RWPE1 (cell line): ENCODE data around the gene RNF157.
"Not testable (repeated sequence)": the region's sequence is repeated elsewhere in the genome, so short reads cannot be mapped to it uniquely, and the experiment has no call there.

Source experiments
- CTCF ChIA-PET: fragments of 350-600 bp; sonication (Branson Sonifier 250); formaldehyde crosslinking; extraction: SDS; loops from one replicate; lab custom pipeline; 2021; lab: Yijun Ruan, JAX
- POLR2A ChIA-PET: fragments of 400-600 bp; formaldehyde crosslinking; extraction: SDS; loops from one replicate; lab custom pipeline; 2020; ENCODE audit warnings: antibody characterized with exemption; ENCODE audit not compliant: low non-redundant PET; lab: Yijun Ruan, JAX
- DNase-seq: peaks from one replicate; pipeline ENCODE4 v3.0.0; 2012; ENCODE audit warnings: low spot score
- H3K27ac ChIP-seq: fragments of 450-650 bp; 2 replicates; pipeline ENCODE4 v1.5.1; 2017
- TF ChIP-seq, protein P1 (sequence below): fragments of 450-650 bp; conservative IDR thresholded peaks from 2 replicates; pipeline ENCODE4 v1.5.1; 2017; ENCODE audit warnings: low read depth, mild to moderate bottlenecking

Gene RNF157

DNA sequence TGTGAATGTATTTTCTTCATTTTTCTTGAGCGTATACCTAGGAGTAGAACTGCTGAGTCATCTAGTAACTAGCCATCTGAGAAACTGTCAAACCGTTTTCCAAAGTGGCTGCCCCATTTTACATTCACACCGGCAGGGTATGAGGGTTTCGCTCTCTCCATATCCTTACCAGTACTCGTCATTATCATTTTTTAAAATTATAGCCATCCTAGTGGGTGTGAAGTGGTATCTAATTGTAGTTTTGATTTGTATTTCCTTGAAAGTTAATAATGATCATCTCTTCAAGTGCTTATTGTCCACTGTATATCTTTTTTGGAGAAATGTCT is 6.0 kb downstream of the RNF157 start:
- DNase-seq = no peak
- no peak overlapping the region for H3K27ac ChIP-seq
- POLR2A ChIA-PET = no interaction called here
- TF ChIP-seq, protein P1, sequence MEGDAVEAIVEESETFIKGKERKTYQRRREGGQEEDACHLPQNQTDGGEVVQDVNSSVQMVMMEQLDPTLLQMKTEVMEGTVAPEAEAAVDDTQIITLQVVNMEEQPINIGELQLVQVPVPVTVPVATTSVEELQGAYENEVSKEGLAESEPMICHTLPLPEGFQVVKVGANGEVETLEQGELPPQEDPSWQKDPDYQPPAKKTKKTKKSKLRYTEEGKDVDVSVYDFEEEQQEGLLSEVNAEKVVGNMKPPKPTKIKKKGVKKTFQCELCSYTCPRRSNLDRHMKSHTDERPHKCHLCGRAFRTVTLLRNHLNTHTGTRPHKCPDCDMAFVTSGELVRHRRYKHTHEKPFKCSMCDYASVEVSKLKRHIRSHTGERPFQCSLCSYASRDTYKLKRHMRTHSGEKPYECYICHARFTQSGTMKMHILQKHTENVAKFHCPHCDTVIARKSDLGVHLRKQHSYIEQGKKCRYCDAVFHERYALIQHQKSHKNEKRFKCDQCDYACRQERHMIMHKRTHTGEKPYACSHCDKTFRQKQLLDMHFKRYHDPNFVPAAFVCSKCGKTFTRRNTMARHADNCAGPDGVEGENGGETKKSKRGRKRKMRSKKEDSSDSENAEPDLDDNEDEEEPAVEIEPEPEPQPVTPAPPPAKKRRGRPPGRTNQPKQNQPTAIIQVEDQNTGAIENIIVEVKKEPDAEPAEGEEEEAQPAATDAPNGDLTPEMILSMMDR = no peak
- CTCF ChIA-PET = interaction anchor here (1.5 kb wide), 1 partner anchor 45 kb away, joined by 4 read pairs; no protein-coding TSS in a partner anchor

DNA sequence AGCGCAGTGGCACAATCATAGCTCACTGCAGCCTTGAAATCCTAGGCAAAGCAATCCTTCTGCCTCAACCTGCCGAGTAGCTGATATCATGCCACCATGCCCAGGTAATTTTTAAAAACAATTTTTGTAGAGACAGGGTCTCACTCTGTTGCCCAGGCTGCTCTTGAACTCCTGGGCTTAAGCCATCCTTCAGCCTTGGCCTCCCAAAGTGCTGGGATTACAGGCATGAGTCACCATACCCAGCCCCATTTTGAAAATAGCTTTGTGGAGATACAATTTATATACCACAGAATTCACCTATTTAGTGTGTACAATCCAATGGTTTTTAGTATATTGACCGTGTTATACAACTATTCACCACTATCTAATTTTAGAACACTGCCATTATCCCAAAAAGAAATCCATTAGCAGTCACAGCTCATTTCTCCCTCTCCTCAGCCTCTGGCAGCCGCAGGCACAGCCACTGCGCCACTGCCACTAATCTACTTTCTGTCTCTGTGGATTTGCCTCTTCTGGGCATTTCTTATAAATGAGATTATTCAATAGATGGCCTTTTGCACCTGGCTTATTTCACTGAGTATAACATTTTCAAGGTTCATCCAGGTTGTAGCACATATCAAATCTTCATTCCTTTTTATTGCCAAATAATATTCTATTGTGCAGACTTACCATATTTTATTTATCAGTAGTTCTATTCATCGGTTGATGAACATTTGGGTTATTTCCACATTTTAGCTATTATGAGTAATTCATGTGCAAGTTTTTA is 6.5 kb downstream of the RNF157 start:
- no peak for DNase-seq
- no peak overlapping the region for H3K27ac ChIP-seq
- ChIA-PET CTCF (interaction anchor here (0.6 to 1.5 kb wide), 2 partner anchors 23 to 46 kb away, joined by 4 read pairs; no protein-coding TSS in a partner anchor), POLR2A (no interaction called here)
- TF ChIP-seq, protein P1 = no peak

DNA sequence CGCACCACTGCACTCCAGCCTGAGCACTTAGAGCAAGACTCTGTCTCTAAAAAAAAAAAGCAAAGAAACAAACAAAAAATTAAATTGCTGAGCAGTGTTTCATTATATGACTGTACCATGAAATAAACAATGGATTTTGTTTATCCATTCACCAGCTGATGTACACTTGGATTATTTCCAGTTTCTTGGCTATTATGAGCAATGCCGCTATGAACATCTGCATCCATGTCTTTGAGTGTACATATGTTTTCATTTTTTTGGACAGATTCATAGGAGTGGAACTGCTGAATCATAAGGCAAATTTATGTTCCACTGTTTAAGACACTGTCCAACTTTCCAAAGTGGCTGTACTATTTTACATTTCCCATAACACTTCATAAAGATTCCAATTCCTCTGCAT is 8.0 kb downstream of the RNF157 start:
- ChIA-PET CTCF (interaction anchor here (0.6 to 0.7 kb wide), 2 partner anchors 47 to 63 kb away, joined by 3 to 8 read pairs; no protein-coding TSS in a partner anchor), POLR2A (no interaction called here)
- DNase-seq = no peak
- no peak overlapping the region for H3K27ac ChIP-seq
- TF ChIP-seq, protein P1 = no peak

DNA sequence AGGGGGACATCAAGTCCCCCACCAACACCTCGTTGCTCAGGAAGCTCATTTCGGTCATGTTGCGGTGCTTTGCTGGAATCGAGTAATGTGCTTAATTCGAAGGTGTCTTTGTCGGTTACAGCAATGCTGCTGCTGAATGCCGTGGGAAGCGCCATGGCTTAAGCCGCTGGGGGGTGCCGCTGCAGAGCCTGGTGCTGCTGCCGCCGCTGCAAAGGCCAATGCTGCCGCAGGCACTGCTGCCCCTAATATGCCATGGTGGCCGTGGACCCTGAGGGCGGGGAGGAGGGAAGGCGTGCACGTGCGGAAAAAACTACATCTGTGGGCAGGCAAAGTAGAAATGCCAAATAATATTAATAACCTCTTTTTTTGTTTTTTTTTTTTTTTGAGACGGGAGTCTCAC is 13.5 kb downstream of the RNF157 start:
- POLR2A ChIA-PET, CTCF ChIA-PET: not testable (repeated sequence)

DNA sequence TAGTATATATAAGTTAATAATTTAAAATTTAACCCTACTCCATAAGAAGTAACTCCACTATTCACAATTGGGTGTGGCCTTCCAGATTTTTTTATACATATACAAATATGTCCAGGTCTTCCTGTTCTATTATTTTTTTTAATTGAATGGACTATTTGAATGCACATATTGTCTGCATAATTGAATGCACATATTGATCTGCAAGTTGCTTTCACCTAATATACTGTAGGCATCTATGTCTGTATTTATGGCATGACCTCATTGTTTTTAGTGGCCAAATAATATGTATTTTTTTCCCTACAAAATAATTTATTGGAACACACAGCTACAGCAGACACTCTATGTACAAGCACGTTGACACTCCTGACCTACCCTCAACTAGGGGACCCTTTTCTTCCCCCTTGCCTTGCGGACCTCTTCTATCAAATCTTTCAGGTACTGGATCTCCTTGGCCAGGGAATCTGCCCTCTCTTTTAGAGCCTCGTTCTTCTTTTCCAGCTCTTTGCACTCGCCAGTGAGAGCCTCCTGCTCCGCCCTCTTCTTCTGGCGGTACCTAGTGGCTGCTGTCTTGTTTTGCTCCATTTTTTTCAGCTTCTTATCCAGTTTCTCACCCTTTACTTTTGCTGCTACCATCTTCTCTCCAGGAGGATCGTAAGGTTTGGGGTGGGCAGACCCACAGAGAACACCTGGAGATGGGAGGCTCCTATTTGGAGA is 14.8 kb downstream of the RNF157 start:
- H3K27ac ChIP-seq, DNase-seq, POLR2A ChIA-PET: not testable (repeated sequence)
- CTCF ChIA-PET = interaction anchor here (0.6 to 0.7 kb wide), 2 partner anchors 180 to 397 kb away, joined by 3 to 4 read pairs; no protein-coding TSS in a partner anchor

More for the DNA sequence above, 13.5 kb downstream of the RNF157 start:
- not testable (repeated sequence) for DNase-seq, H3K27ac ChIP-seq

DNA sequence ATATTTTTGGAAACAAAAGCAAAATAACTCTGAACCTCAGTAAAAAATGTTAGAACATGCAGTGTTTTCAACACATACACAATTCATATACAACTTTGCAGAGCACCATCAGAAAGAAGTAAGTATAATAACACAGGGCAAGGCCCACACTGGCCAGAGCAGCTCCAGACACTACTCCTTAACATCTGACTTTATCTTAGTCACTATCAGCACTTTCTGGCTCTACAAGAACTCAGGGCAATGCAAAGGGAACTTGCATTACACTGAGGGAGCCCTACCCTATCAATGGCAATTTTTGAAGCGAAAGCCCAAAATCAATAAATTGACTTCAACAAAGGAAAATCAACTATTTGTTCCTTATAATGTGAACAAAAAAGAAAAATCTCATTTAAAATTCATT is 16.5 kb downstream of the RNF157 start:
- H3K27ac ChIP-seq = no peak overlapping the region
- ChIA-PET CTCF (interaction anchor here (0.7 kb wide), 1 partner anchor 48 kb away, joined by 4 read pairs; no protein-coding TSS in a partner anchor), POLR2A (no interaction called here)
- no peak for DNase-seq
- TF ChIP-seq, protein P1 = no peak

DNA sequence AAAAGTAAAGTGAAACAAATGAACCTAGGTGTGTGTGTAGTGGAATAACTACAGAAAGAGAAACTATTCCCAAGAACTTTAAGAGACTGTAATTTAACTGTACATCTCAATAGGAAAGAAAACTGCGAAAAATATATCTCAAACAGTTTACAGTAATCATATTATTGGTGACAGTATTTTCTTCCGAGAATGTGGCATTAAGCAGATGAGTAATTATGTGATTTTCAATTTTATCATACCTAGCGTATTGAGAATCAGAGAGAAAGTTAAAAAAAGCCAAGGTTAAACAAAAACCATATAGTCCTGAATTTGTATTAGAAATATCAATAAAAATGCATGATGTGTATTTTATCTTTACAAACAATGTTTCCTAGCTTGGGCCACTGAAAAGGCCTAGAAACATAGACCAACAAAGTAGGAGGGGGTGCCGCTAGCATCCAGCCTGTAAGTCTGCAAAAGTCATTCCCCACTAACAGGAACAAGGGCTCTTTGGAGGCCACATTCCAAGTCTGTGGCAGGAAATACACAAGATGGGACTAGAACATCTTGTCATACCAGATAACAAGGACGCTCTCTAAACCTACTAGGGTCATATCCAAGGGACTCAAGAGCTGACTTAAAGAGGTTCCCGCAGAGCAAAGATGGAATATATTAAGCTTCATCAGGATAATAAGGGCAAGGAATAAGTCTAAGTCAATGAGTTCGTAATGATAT is 20.5 kb downstream of the RNF157 start:
- TF ChIP-seq, protein P1 = no peak
- no peak overlapping the region for H3K27ac ChIP-seq
- DNase-seq = no peak
- POLR2A ChIA-PET = no interaction called here
- CTCF ChIA-PET = no interaction called here
